Measurements from ENCODE around the gene LMTK3. TPM values are rescaled to one million over a fixed set of nuclear protein-coding genes. Genes with fewer than 3 reads are reported as not detected.

Gene LMTK3
- polyA plus RNA-seq, 1 donor from 2014 or later = 8.1 TPM

GRCh38 chr19:48513289-48514122 lies 1.9 kb upstream of the LMTK3 start:
- Histone ChIP-seq H3K4me2 (ENCODE audit: low read length) (peak overlapping the region; percentile 53), H3K9me3 (ENCODE audit: low read length) (no peaks in the 10 kb centered on the region), H3K36me3 (ENCODE audit: insufficient read depth, low read length) (no peaks in the 10 kb centered on the region), H4K20me1 (ENCODE audit: insufficient read depth) (no peaks in the 10 kb centered on the region), H3K27me3 (ENCODE audit: insufficient read depth, low read depth, low read length) (no peaks in the 10 kb centered on the region), H3K9me2 (ENCODE audit: insufficient read depth, low read length) (no peaks in the 10 kb centered on the region), H3K27ac (ENCODE audit: low read length) (peak overlapping the region; percentile 94), H3K79me2 (replicated peaks; ENCODE audit: insufficient read depth, low read length) (peaks cover 10% of the 10 kb centered on the region), H2AFZ (ENCODE audit: low read depth, low read length) (peak overlapping the region; percentile 98), H3K9ac (ENCODE audit: low read length) (peak overlapping the region; percentile 94), H3K4me3 (ENCODE audit: low read length) (peak overlapping the region; percentile 74), H3F3A (ENCODE audit: insufficient read depth, low read length, poor library complexity, severe bottlenecking) (no peaks in the 10 kb centered on the region)
- TF ChIP-seq, protein P1, sequence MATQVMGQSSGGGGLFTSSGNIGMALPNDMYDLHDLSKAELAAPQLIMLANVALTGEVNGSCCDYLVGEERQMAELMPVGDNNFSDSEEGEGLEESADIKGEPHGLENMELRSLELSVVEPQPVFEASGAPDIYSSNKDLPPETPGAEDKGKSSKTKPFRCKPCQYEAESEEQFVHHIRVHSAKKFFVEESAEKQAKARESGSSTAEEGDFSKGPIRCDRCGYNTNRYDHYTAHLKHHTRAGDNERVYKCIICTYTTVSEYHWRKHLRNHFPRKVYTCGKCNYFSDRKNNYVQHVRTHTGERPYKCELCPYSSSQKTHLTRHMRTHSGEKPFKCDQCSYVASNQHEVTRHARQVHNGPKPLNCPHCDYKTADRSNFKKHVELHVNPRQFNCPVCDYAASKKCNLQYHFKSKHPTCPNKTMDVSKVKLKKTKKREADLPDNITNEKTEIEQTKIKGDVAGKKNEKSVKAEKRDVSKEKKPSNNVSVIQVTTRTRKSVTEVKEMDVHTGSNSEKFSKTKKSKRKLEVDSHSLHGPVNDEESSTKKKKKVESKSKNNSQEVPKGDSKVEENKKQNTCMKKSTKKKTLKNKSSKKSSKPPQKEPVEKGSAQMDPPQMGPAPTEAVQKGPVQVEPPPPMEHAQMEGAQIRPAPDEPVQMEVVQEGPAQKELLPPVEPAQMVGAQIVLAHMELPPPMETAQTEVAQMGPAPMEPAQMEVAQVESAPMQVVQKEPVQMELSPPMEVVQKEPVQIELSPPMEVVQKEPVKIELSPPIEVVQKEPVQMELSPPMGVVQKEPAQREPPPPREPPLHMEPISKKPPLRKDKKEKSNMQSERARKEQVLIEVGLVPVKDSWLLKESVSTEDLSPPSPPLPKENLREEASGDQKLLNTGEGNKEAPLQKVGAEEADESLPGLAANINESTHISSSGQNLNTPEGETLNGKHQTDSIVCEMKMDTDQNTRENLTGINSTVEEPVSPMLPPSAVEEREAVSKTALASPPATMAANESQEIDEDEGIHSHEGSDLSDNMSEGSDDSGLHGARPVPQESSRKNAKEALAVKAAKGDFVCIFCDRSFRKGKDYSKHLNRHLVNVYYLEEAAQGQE (IDR thresholded peaks at IDR 0.05; ENCODE audit: borderline replicate concordance) = peak; percentile 21
- TF ChIP-seq EP300 (conservative IDR thresholded peaks at IDR 0.05; ENCODE audit: poor library complexity, severe bottlenecking) (no peak), POLR2AphosphoS5 (IDR thresholded peaks at IDR 0.05) (peak; percentile 77), EZH2 (IDR thresholded peaks at IDR 0.05; ENCODE audit: borderline replicate concordance, insufficient read depth, low read length, poor library complexity, severe bottlenecking) (no peak), TAF1 (IDR thresholded peaks at IDR 0.05; ENCODE audit: low read depth) (peak; percentile 23), MXI1 (conservative IDR thresholded peaks at IDR 0.05; ENCODE audit: poor library complexity, severe bottlenecking) (peak; percentile 32), RAD21 (conservative IDR thresholded peaks at IDR 0.05) (peak; percentile 28), SMC3 (conservative IDR thresholded peaks at IDR 0.05; ENCODE audit: poor library complexity) (no peak)
- TF ChIP-seq, protein P2, sequence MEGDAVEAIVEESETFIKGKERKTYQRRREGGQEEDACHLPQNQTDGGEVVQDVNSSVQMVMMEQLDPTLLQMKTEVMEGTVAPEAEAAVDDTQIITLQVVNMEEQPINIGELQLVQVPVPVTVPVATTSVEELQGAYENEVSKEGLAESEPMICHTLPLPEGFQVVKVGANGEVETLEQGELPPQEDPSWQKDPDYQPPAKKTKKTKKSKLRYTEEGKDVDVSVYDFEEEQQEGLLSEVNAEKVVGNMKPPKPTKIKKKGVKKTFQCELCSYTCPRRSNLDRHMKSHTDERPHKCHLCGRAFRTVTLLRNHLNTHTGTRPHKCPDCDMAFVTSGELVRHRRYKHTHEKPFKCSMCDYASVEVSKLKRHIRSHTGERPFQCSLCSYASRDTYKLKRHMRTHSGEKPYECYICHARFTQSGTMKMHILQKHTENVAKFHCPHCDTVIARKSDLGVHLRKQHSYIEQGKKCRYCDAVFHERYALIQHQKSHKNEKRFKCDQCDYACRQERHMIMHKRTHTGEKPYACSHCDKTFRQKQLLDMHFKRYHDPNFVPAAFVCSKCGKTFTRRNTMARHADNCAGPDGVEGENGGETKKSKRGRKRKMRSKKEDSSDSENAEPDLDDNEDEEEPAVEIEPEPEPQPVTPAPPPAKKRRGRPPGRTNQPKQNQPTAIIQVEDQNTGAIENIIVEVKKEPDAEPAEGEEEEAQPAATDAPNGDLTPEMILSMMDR (IDR thresholded peaks at IDR 0.05; ENCODE audit: poor library complexity, severe bottlenecking) = no peak

- H3K4me2 ChIP-seq (ENCODE audit: low read length) = peak overlapping the region; percentile 53
- H3K9me3 ChIP-seq (ENCODE audit: low read length) = no peaks in the 10 kb centered on the region
- H3F3A ChIP-seq (ENCODE audit: insufficient read depth, low read length, poor library complexity, severe bottlenecking) = no peaks in the 10 kb centered on the region
- no peaks in the 10 kb centered on the region for H4K20me1 ChIP-seq (ENCODE audit: insufficient read depth)
- H3K27me3 ChIP-seq (ENCODE audit: insufficient read depth, low read depth, low read length) = no peaks in the 10 kb centered on the region
- H3K79me2 ChIP-seq (replicated peaks; ENCODE audit: insufficient read depth, low read length) = peaks cover 10% of the 10 kb centered on the region
- peak overlapping the region; percentile 42 for H2AFZ ChIP-seq (ENCODE audit: low read depth, low read length)
- H3K27ac ChIP-seq (ENCODE audit: low read length) = peak overlapping the region; percentile 94
- peak overlapping the region; percentile 94 for H3K9ac ChIP-seq (ENCODE audit: low read length)
- TF ChIP-seq, protein P1 (IDR thresholded peaks at IDR 0.05; ENCODE audit: borderline replicate concordance) = no peak
- TF ChIP-seq SMC3 (conservative IDR thresholded peaks at IDR 0.05; ENCODE audit: poor library complexity) (no peak), TAF1 (IDR thresholded peaks at IDR 0.05; ENCODE audit: low read depth) (no peak), MXI1 (conservative IDR thresholded peaks at IDR 0.05; ENCODE audit: poor library complexity, severe bottlenecking) (no peak), RAD21 (conservative IDR thresholded peaks at IDR 0.05) (no peak), EZH2 (IDR thresholded peaks at IDR 0.05; ENCODE audit: borderline replicate concordance, insufficient read depth, low read length, poor library complexity, severe bottlenecking) (no peak)
- TF ChIP-seq, protein P2 (IDR thresholded peaks at IDR 0.05; ENCODE audit: poor library complexity, severe bottlenecking) = no peak
- H3K36me3 ChIP-seq (ENCODE audit: insufficient read depth, low read length) = no peaks in the 10 kb centered on the region
- H3K9me2 ChIP-seq (ENCODE audit: insufficient read depth, low read length) = no peaks in the 10 kb centered on the region
- H3K4me3 ChIP-seq (ENCODE audit: low read length) = peak overlapping the region; percentile 74
Measured at GRCh38 chr19:48512504-48513288, 1.1 kb upstream of the LMTK3 start.
